Liver (tissue), 9 donors: ENCODE measurements around the gene PI4K2A. TPM values are rescaled to one million over a fixed set of nuclear protein-coding genes. Genes with fewer than 3 reads are reported as not detected.

Experiments
- DNase-seq: peaks from one replicate; pipeline ENCODE4 v3.0.0-alpha.2; 2017; ENCODE audit warnings: low spot score
- H3K27ac ChIP-seq, 2 donors: one replicate each; pipeline ENCODE4 v1.7.0; 2013; ENCODE audit warnings: inconsistent platforms in 2 of 2, low read length in 2 of 2, control low read depth in 1 of 2, low read depth in 1 of 2, mild to moderate bottlenecking in 1 of 2
- H3K27me3 ChIP-seq, 4 donors: one replicate each; pipeline versions ENCODE4 v1.6.1 to v1.7.0; 2013; ENCODE audit warnings: low read length in 3 of 4, inconsistent platforms in 1 of 4, mild to moderate bottlenecking in 1 of 4, moderate library complexity in 1 of 4; ENCODE audit not compliant: control insufficient read depth in 4 of 4, insufficient read depth in 4 of 4
- H3K36me3 ChIP-seq, 4 donors: one replicate each; pipeline versions ENCODE4 v1.6.1 to v1.7.0; 2013; ENCODE audit warnings: low read length in 3 of 4, mild to moderate bottlenecking in 3 of 4, low read depth in 1 of 4, moderate library complexity in 1 of 4; ENCODE audit not compliant: control insufficient read depth in 4 of 4, insufficient read depth in 3 of 4
- H3K4me1 ChIP-seq, 4 donors: one replicate each; pipeline versions ENCODE4 v1.6.1 to v1.7.0; 2013; ENCODE audit warnings: low read length in 3 of 4, mild to moderate bottlenecking in 3 of 4, moderate library complexity in 1 of 4; ENCODE audit not compliant: control insufficient read depth in 4 of 4, insufficient read depth in 4 of 4
- H3K4me3 ChIP-seq, 3 donors: one replicate each; pipeline versions ENCODE4 v1.6.1 to v1.7.0; 2013; ENCODE audit warnings: low read length in 3 of 3, control low read depth in 1 of 3, low read depth in 1 of 3, mild to moderate bottlenecking in 1 of 3
- H3K9ac ChIP-seq, 2 donors: one replicate each; pipeline ENCODE4 v1.7.0; 2013; ENCODE audit warnings: low read length in 2 of 2, mild to moderate bottlenecking in 2 of 2, moderate library complexity in 2 of 2, control low read depth in 1 of 2, low read depth in 1 of 2
- H3K9me3 ChIP-seq, 4 donors: one replicate each; pipeline versions ENCODE4 v1.6.1 to v1.7.0; 2013; ENCODE audit warnings: low read length in 3 of 4; ENCODE audit not compliant: control insufficient read depth in 4 of 4
- CTCF ChIP-seq: fragments of 150-350 bp; IDR thresholded peaks from 2 replicates; pipeline ENCODE4 v1.5.1; 2017; ENCODE audit warnings: improper control_type of control experiment, low read depth, low read length; ENCODE audit not compliant: missing input control
- EGR1 ChIP-seq, 2 donors: IDR thresholded peaks; 2 replicates each; pipeline ENCODE4 v1.6.1; 2016 to 2018; ENCODE audit warnings: antibody characterized with exemption in 2 of 2, low read depth in 2 of 2
- HNF4A ChIP-seq, 2 donors: conservative IDR thresholded peaks; 2 replicates each; pipeline ENCODE4 v1.6.1; 2016; ENCODE audit warnings: antibody characterized with exemption in 2 of 2, mild to moderate bottlenecking in 2 of 2
- JUND ChIP-seq, 2 donors: IDR thresholded peaks; 2 replicates each; pipeline ENCODE4 v1.6.1; 2016; ENCODE audit warnings: antibody characterized with exemption in 2 of 2
- NR2F2 ChIP-seq: IDR thresholded peaks from 2 replicates; pipeline ENCODE4 v1.6.1; 2016; ENCODE audit warnings: antibody characterized with exemption
- REST ChIP-seq: IDR thresholded peaks from 2 replicates; pipeline ENCODE4 v1.6.1; 2016; ENCODE audit warnings: antibody characterized with exemption, mild to moderate bottlenecking
- RXRA ChIP-seq, 2 donors: IDR thresholded peaks; 2 replicates each; pipeline ENCODE4 v1.6.1; 2017 to 2018; ENCODE audit warnings: antibody characterized with exemption in 2 of 2, mild to moderate bottlenecking in 1 of 2
- SP1 ChIP-seq: IDR thresholded peaks from 2 replicates; pipeline ENCODE4 v1.6.1; 2018; ENCODE audit warnings: antibody characterized with exemption, mild to moderate bottlenecking
- TAF1 ChIP-seq: conservative IDR thresholded peaks from 2 replicates; pipeline ENCODE4 v1.6.1; 2016; ENCODE audit warnings: antibody characterized with exemption, mild to moderate bottlenecking
- YY1 ChIP-seq: IDR thresholded peaks from 2 replicates; pipeline ENCODE4 v1.6.1; 2016; ENCODE audit warnings: antibody characterized with exemption, mild to moderate bottlenecking
- WGBS: extraction: QIAGEN DNeasy Blood & Tissue Kit; methylation state at CpG from one replicate; pipeline ENCODE4 v1.1.7; 2013; 5-methylcytosine and 5-hydroxymethylcytosine counted together
- polyA plus RNA-seq, 2 donors: library from polyadenylated mRNA; stranded (reverse) in 1 of 2; unstranded in 1 of 2; fragments of 200-250 nt in 1 of 2; fragments of >200 nt in 1 of 2; fragmentation: Nextera tagmentation in 1 of 2; extraction: Ambion mirVana in 1 of 2; gene quantifications; one replicate each; pipeline versions ENCODE4 v1.2.1 to v1.2.3, GENCODE V29; 2013 to 2015
- total RNA-seq, 2 donors: library from RNA; depleted of rRNA; stranded (reverse); fragments of >200 nt; gene quantifications; one replicate each; pipeline ENCODE4 v1.2.3, GENCODE V29; 2014
- TF ChIP-seq, protein P1 (sequence below): IDR thresholded peaks from 2 replicates; pipeline ENCODE4 v1.6.1; 2016; ENCODE audit warnings: antibody characterized with exemption
- TF ChIP-seq, protein P2 (sequence below): IDR thresholded peaks from 2 replicates; pipeline ENCODE4 v1.6.1; 2016; ENCODE audit warnings: antibody characterized with exemption
- TF ChIP-seq, protein P3 (sequence below): IDR thresholded peaks from 2 replicates; pipeline ENCODE4 v1.6.1; 2016; ENCODE audit warnings: antibody characterized with exemption
- donor health status: healthy.
- donor health status: healthy.
- donor health status: healthy.
- donor health status: healthy.
- donor health status: healthy.

PI4K2A gene
- total and polyA plus RNA-seq, 4 donors = 4.4 to 17.6 (median 11.2) TPM

GRCh38 chr10:97687785-97688781 lies 47.6 kb downstream of the PI4K2A start:
- H3K9ac ChIP-seq = peak overlapping the region in 1 of 2 donors; percentile 61
- H3K27me3 ChIP-seq = no peaks in the 10 kb centered on the region
- H3K9me3 ChIP-seq = no peaks in the 10 kb centered on the region
- peaks cover 8 to 39% (median 20%) of the 10 kb centered on the region in 4 donors for H3K4me1 ChIP-seq
- peak overlapping the region in 2 of 3 donors; percentile 26 to 59 for H3K4me3 ChIP-seq
- H3K27ac ChIP-seq = peak overlapping the region; percentile 76 to 86
- TF ChIP-seq CTCF (no peak), YY1 (peak; percentile 30), HNF4A (conservative IDR thresholded peaks at IDR 0.05) (peak; percentile 64 to 78), EGR1 (IDR thresholded peaks at IDR 0.05; ENCODE audit: low read depth in 2 of 2) (peak in 1 of 2 donors; percentile 21), RXRA (IDR thresholded peaks at IDR 0.05) (peak; percentile 9 to 57), REST (peak; percentile 56), JUND (IDR thresholded peaks at IDR 0.05) (peak in 1 of 2 donors; percentile 34), TAF1 (no peak), NR2F2 (no peak), SP1 (peak; percentile 63)
- TF ChIP-seq, protein P1, sequence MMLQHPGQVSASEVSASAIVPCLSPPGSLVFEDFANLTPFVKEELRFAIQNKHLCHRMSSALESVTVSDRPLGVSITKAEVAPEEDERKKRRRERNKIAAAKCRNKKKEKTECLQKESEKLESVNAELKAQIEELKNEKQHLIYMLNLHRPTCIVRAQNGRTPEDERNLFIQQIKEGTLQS = peak; percentile 72
- no peak for DNase-seq
- WGBS = 38% methylated on average over 14 of the region's 14 CpGs
- H3K36me3 ChIP-seq = no peaks in the 10 kb centered on the region

DNA sequence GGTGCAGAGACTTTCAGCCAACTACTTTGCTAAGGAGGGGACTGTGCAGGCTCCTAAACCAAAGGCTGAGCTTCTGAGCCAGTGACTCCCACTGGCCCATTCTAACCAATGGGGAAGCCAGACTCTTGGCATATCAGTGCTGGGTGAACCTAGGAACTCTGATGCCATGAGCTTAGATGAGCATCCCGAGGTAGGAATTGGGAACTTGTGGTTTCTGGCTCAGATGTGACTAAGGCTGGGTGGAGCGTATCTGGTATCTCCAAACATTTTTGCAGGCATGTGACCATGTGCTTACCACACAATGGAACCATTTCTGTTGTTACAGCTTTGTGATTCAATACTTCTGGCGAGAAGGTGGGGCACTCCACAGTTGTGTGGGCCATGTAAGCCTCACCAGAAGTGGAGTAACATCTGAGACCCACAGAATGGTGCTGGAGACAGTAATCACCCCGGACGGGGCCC lies 49.1 kb downstream of the PI4K2A start:
- H3K4me3 ChIP-seq = no peak overlapping the region
- peaks cover 0 to 2% (median 0%) of the 10 kb centered on the region in 4 donors for H3K9me3 ChIP-seq
- TF ChIP-seq RXRA (IDR thresholded peaks at IDR 0.05) (no peak), REST (no peak)
- TF ChIP-seq, protein P2, sequence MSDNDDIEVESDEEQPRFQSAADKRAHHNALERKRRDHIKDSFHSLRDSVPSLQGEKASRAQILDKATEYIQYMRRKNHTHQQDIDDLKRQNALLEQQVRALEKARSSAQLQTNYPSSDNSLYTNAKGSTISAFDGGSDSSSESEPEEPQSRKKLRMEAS = no peak
- TF ChIP-seq, protein P3, sequence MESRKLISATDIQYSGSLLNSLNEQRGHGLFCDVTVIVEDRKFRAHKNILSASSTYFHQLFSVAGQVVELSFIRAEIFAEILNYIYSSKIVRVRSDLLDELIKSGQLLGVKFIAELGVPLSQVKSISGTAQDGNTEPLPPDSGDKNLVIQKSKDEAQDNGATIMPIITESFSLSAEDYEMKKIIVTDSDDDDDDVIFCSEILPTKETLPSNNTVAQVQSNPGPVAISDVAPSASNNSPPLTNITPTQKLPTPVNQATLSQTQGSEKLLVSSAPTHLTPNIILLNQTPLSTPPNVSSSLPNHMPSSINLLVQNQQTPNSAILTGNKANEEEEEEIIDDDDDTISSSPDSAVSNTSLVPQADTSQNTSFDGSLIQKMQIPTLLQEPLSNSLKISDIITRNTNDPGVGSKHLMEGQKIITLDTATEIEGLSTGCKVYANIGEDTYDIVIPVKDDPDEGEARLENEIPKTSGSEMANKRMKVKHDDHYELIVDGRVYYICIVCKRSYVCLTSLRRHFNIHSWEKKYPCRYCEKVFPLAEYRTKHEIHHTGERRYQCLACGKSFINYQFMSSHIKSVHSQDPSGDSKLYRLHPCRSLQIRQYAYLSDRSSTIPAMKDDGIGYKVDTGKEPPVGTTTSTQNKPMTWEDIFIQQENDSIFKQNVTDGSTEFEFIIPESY = no peak
- no peaks in the 10 kb centered on the region for H3K27me3 ChIP-seq
- H3K4me1 ChIP-seq = peaks cover 2 to 26% (median 12%) of the 10 kb centered on the region in 4 donors
- H3K27ac ChIP-seq = no peak overlapping the region
- no peaks in the 10 kb centered on the region for H3K36me3 ChIP-seq
- 87% methylated on average over 5 of the region's 5 CpGs for WGBS
- DNase-seq = no peak
- H3K9ac ChIP-seq = no peak overlapping the region
